K562 (cell line): ENCODE measurements around the gene SPATA25. TPM values are rescaled to one million over a fixed set of nuclear protein-coding genes. Genes with fewer than 3 reads are reported as not detected.
A peak's percentile ranks its signal among the peaks of the same experiment; 100 is the strongest.

Experiments used
- HNRNPL ChIP-seq: fragments of 200-400 bp; formaldehyde crosslinking; IDR thresholded peaks from 2 replicates; pipeline ENCODE4 v1.6.1; 2017; ENCODE audit warnings: low read depth, mild to moderate bottlenecking, low read length
- JUND ChIP-seq, 2 experiments: IDR thresholded peaks; 2 replicates in 1 of 2; 3 replicates in 1 of 2; pipeline ENCODE4 v1.6.1; 2011; ENCODE audit warnings: borderline replicate concordance in 2 of 2, low read depth in 2 of 2, low read length in 2 of 2, improper control_type of control experiment in 1 of 2, missing biosample characterization in 1 of 2, missing genetic modification characterization in 1 of 2, missing genetic modification reagents in 1 of 2
- KAT8 ChIP-seq: fragments of 450-650 bp; IDR thresholded peaks from 2 replicates; pipeline ENCODE4 v1.6.1; 2016; ENCODE audit warnings: low read depth, mild to moderate bottlenecking
- KDM2B ChIP-seq: fragments of 250-450 bp; sonication (Bioruptor Pico); IDR thresholded peaks from 2 replicates; pipeline ENCODE4 v1.8.0; 2021; ENCODE audit warnings: mild to moderate bottlenecking, moderate library complexity
- MTA2 ChIP-seq: fragments of 450-650 bp; IDR thresholded peaks from 2 replicates; pipeline ENCODE4 v1.6.1; 2016; ENCODE audit warnings: low read depth
- NFATC3 ChIP-seq: fragments of 450-650 bp; IDR thresholded peaks from 2 replicates; pipeline ENCODE4 v1.6.1; 2017; ENCODE audit warnings: mild to moderate bottlenecking
- PHB ChIP-seq: fragments of 250-450 bp; sonication (Bioruptor Pico); IDR thresholded peaks from 2 replicates; pipeline ENCODE4 v1.5.0; 2021
- POLR2AphosphoS2 ChIP-seq: IDR thresholded peaks from 2 replicates; pipeline ENCODE4 v1.6.1; 2012; ENCODE audit warnings: low read length, improper control_type of control experiment
- POLR3G ChIP-seq: IDR thresholded peaks from 2 replicates; pipeline ENCODE4 v1.6.1; 2011; ENCODE audit not compliant: insufficient read length, insufficient replicate concordance; ENCODE audit errors: extremely low read depth
- SRSF7 ChIP-seq: fragments of 200-400 bp; formaldehyde crosslinking; optimal IDR thresholded peaks from 2 replicates; pipeline ENCODE3; 2017; ENCODE audit warnings: mild to moderate bottlenecking, low read depth, low read length
- ZBTB40 ChIP-seq, 2 experiments: fragments of 450-650 bp in 1 of 2; sonication (generic) in 1 of 2; formaldehyde crosslinking in 1 of 2; IDR thresholded peaks; 2 replicates each; pipeline versions ENCODE4 v1.7.1 to v1.9.0; 2016 to 2022; ENCODE audit warnings: inconsistent platforms in 1 of 2, mild to moderate bottlenecking in 1 of 2, missing genetic modification reagents in 1 of 2
- ZNF24 ChIP-seq: fragments of 450-650 bp; IDR thresholded peaks from 2 replicates; pipeline ENCODE4 v1.6.1; 2016
- ZNF274 ChIP-seq: IDR thresholded peaks from 2 replicates; pipeline ENCODE4 v1.6.1; 2011; ENCODE audit warnings: low read depth, mild to moderate bottlenecking, low read length, moderate library complexity, borderline replicate concordance
- ZNF280A ChIP-seq: fragments of 450-650 bp; IDR thresholded peaks from 2 replicates; pipeline ENCODE4 v1.6.1; 2018; ENCODE audit warnings: mild to moderate bottlenecking, low read depth; ENCODE audit not compliant: partially characterized antibody
- ZNF3 ChIP-seq: fragments of 250-450 bp; sonication (Bioruptor Pico); IDR thresholded peaks from 2 replicates; pipeline ENCODE4 v1.5.0; 2021; ENCODE audit warnings: mild to moderate bottlenecking, moderate library complexity
- ZNF589 ChIP-seq: fragments of 200-800 bp; sonication (Bioruptor generic); IDR thresholded peaks from 2 replicates; pipeline ENCODE4 v1.6.1; 2016; ENCODE audit warnings: low read depth, missing genetic modification characterization, missing compliant biosample characterization
- ZNF830 ChIP-seq: fragments of 250-450 bp; sonication (Bioruptor Pico); IDR thresholded peaks from 2 replicates; pipeline ENCODE4 v1.5.0; 2021; ENCODE audit warnings: mild to moderate bottlenecking
- polyA plus RNA-seq, 8 experiments: library from polyadenylated mRNA; depleted of rRNA in 4 of 8; stranded (reverse) in 5 of 8; unstranded in 3 of 8; fragments of >200 nt; fragmentation: Nextera tagmentation in 2 of 8; fragmentation: Illumina TruSeq in 1 of 8; extraction: Ambion mirVana in 2 of 8; extraction: Trizol in 1 of 8; gene quantifications; 2 replicates each; pipeline versions ENCODE4 v1.2.1 to v1.2.3, GENCODE V29; 2011 to 2014; ENCODE audit warnings: inconsistent platforms in 1 of 8, missing spikeins in 1 of 8
- total RNA-seq, 7 experiments: library from RNA; depleted of rRNA in 6 of 7; stranded (reverse); fragments of >200 nt in 6 of 7; fragmentation: Illumina TruSeq in 2 of 7; extraction: Trizol in 2 of 7; gene quantifications; 2 replicates each; pipeline versions ENCODE4 v1.2.1 to v1.2.3, GENCODE V29; 2011 to 2021; ENCODE audit warnings: low replicate concordance in 1 of 7

The SPATA25 gene
- total and polyA plus RNA-seq, 9 of the 15 experiments (the other 6 are each of a cell fraction or from before 2014, with no cell fraction given), result 0.21 to 0.95 (median 0.53) TPM; not detected in 3

GRCh38 chr20:45880988-45881788 is 6.2 kb downstream of the SPATA25 start, which contains the start of gene ZSWIM1 (continued):
- TF ChIP-seq ZNF24, result 0 out of 2 replicates have a peak, but pooled peaks have one; percentile 16
- no peak for TF ChIP-seq ZNF274
- no peak for TF ChIP-seq JUND (IDR thresholded peaks at IDR 0.05; ENCODE audit: borderline replicate concordance, low read depth, low read length)
- TF ChIP-seq JUND (tag; IDR thresholded peaks at IDR 0.05; ENCODE audit: borderline replicate concordance, low read depth, low read length), result peak; percentile 39; the same call in 2 of the 3 replicates
- TF ChIP-seq ZNF3 (CRISPR knock-in tag), result no peak
- TF ChIP-seq ZNF830 (CRISPR knock-in tag), result 0 out of 2 replicates have a peak, but pooled peaks have one; percentile 72
- no peak for TF ChIP-seq POLR3G
- TF ChIP-seq ZBTB40 (IDR thresholded peaks at IDR 0.05), result peak; percentile 50; the same call in 1 of the 2 replicates
- no peak for TF ChIP-seq ZBTB40 (CRISPR knock-in tag; IDR thresholded peaks at IDR 0.05)
- TF ChIP-seq KDM2B, result no peak
- TF ChIP-seq SRSF7, result no peak
- peak; percentile 64; the same call in 1 of the 2 replicates for TF ChIP-seq NFATC3
- no peak for TF ChIP-seq PHB (CRISPR knock-in tag)
- TF ChIP-seq ZNF280A, result no peak
- peak; percentile 76 for TF ChIP-seq MTA2
- TF ChIP-seq HNRNPL, result no peak
- no peak for TF ChIP-seq KAT8
- no peak for TF ChIP-seq POLR2AphosphoS2
- 0 out of 2 replicates have a peak, but pooled peaks have one; percentile 38 for TF ChIP-seq ZNF589 (CRISPR knock-in tag)
